IMR-90 (cell line): ENCODE measurements around the gene NOTO. TPM values are rescaled to one million over a fixed set of nuclear protein-coding genes. Genes with fewer than 3 reads are reported as not detected.

Experiments
- ATAC-seq: fragments of 200-7000 bp; cut with Tn5 transposase; 2 replicates; pipeline ENCODE4 v1.9.1; 2020; ENCODE audit warnings: low read depth, mild to moderate bottlenecking, moderate library complexity
- BruUV-seq: library from RNA; stranded (reverse); fragments of 400-500 nt; replicated peaks from 2 replicates; lab custom pipeline; 2021; lab: Mats Ljungman, UMichigan
- CTCF ChIA-PET: fragments of 300-600 bp; formaldehyde crosslinking; extraction: SDS; loops from one replicate; lab custom pipeline; 2021; ENCODE audit warnings: antibody characterized with exemption; lab: Yijun Ruan, JAX
- POLR2A ChIA-PET: fragments of 300-600 bp; sonication (Branson Sonifier 250); formaldehyde crosslinking; loops from one replicate; lab custom pipeline; 2022; ENCODE audit warnings: antibody characterized with exemption; ENCODE audit not compliant: unreplicated experiment; lab: Charles Lee
- DNase-seq: peaks from one replicate; pipeline ENCODE4 v3.0.0; 2013
- H2AFZ ChIP-seq: replicated peaks from 2 replicates; pipeline ENCODE3; 2013; ENCODE audit warnings: low read length, mild to moderate bottlenecking; ENCODE audit not compliant: poor library complexity
- H2AK5ac ChIP-seq: 2 replicates; pipeline ENCODE4 v1.6.1; 2013; ENCODE audit warnings: low read depth, low read length, inconsistent platforms
- H2AK9ac ChIP-seq: replicated peaks from 2 replicates; pipeline ENCODE3; 2013; ENCODE audit warnings: mild to moderate bottlenecking, low read depth, low read length, moderate library complexity; ENCODE audit not compliant: poor library complexity
- H2BK120ac ChIP-seq: 2 replicates; pipeline ENCODE4 v1.6.1; 2013; ENCODE audit warnings: low read depth, low read length, inconsistent platforms
- H2BK15ac ChIP-seq: 3 replicates; pipeline ENCODE4 v1.6.1; 2013; ENCODE audit warnings: low read depth, low read length, inconsistent platforms
- H2BK20ac ChIP-seq: 2 replicates; pipeline ENCODE4 v1.6.1; 2013; ENCODE audit warnings: low read depth, mild to moderate bottlenecking, inconsistent platforms, low read length, moderate library complexity
- H2BK5ac ChIP-seq: 2 replicates; pipeline ENCODE4 v1.6.1; 2013; ENCODE audit warnings: mild to moderate bottlenecking, low read depth, low read length, inconsistent platforms; ENCODE audit not compliant: poor library complexity, severe bottlenecking
- H3K14ac ChIP-seq: replicated peaks from 2 replicates; pipeline ENCODE4 v1.6.1; 2013; ENCODE audit warnings: low read depth, low read length, inconsistent platforms
- H3K18ac ChIP-seq: 2 replicates; pipeline ENCODE4 v1.6.1; 2013; ENCODE audit warnings: low read depth, low read length, control low read depth
- H3K23ac ChIP-seq: 2 replicates; pipeline ENCODE4 v1.6.1; 2013; ENCODE audit warnings: low read depth, low read length, inconsistent platforms
- H3K27ac ChIP-seq: 2 replicates; pipeline ENCODE4 v1.5.1; 2013; ENCODE audit warnings: mild to moderate bottlenecking, control low read depth, low read length; ENCODE audit not compliant: insufficient read depth
- H3K27me3 ChIP-seq: 2 replicates; pipeline ENCODE4 v1.6.1; 2013; ENCODE audit warnings: low read length; ENCODE audit not compliant: control insufficient read depth, insufficient read depth
- H3K36me3 ChIP-seq: 2 replicates; pipeline ENCODE4 v1.6.1; 2013; ENCODE audit warnings: low read length, mixed read lengths; ENCODE audit not compliant: control insufficient read depth, insufficient read depth
- H3K4ac ChIP-seq: 2 replicates; pipeline ENCODE4 v1.6.1; 2013; ENCODE audit warnings: low read depth, low read length, inconsistent platforms
- H3K4me1 ChIP-seq: 2 replicates; pipeline ENCODE4 v1.6.1; 2013; ENCODE audit warnings: low read length, mixed read lengths; ENCODE audit not compliant: control insufficient read depth, insufficient read depth
- H3K4me2 ChIP-seq: 2 replicates; pipeline ENCODE4 v1.6.1; 2013; ENCODE audit warnings: low read depth, mild to moderate bottlenecking, control low read depth, low read length, moderate library complexity
- H3K4me3 ChIP-seq: 2 replicates; pipeline ENCODE4 v1.5.1; 2013; ENCODE audit warnings: low read depth, mild to moderate bottlenecking, control low read depth, low read length, moderate library complexity; ENCODE audit not compliant: insufficient read depth
- H3K56ac ChIP-seq: 2 replicates; pipeline ENCODE4 v1.6.1; 2013; ENCODE audit warnings: low read length, inconsistent platforms; ENCODE audit not compliant: insufficient read depth; ENCODE audit errors: extremely low read depth
- H3K79me1 ChIP-seq, 2 experiments: 2 replicates each; pipeline ENCODE4 v1.6.1; 2013; ENCODE audit warnings: low read length in 2 of 2, inconsistent platforms in 1 of 2, low read depth in 1 of 2
- H3K9ac ChIP-seq: 2 replicates; pipeline ENCODE4 v1.6.1; 2013; ENCODE audit warnings: low read depth, low read length, control low read depth
- H3K9me1 ChIP-seq: 2 replicates; pipeline ENCODE4 v1.6.1; 2013; ENCODE audit warnings: low read length, inconsistent platforms; ENCODE audit not compliant: insufficient read depth
- H3K9me3 ChIP-seq: 2 replicates; pipeline ENCODE4 v1.6.1; 2013; ENCODE audit warnings: low read length; ENCODE audit not compliant: control insufficient read depth, insufficient read depth
- H4K20me1 ChIP-seq: 2 replicates; pipeline ENCODE4 v1.6.1; 2013; ENCODE audit warnings: low read length, inconsistent platforms; ENCODE audit not compliant: insufficient read depth
- H4K5ac ChIP-seq: 2 replicates; pipeline ENCODE4 v1.6.1; 2013; ENCODE audit warnings: mild to moderate bottlenecking, low read depth, low read length, control low read depth
- H4K8ac ChIP-seq, 2 experiments: 2 replicates each; pipeline ENCODE4 v1.6.1; 2013; ENCODE audit warnings: low read depth in 2 of 2, low read length in 2 of 2, control low read depth in 1 of 2, inconsistent platforms in 1 of 2
- H4K91ac ChIP-seq: 2 replicates; pipeline ENCODE4 v1.6.1; 2013; ENCODE audit warnings: low read depth, low read length, inconsistent platforms; ENCODE audit not compliant: insufficient read depth
- BHLHE40 ChIP-seq: fragments of 150-350 bp; IDR thresholded peaks from 2 replicates; pipeline ENCODE4 v1.6.1; 2016; ENCODE audit warnings: mild to moderate bottlenecking, low read depth, low read length
- CEBPB ChIP-seq: IDR thresholded peaks from 2 replicates; pipeline ENCODE4 v1.6.1; 2012; ENCODE audit warnings: low read depth, low read length, improper control_type of control experiment
- CHD1 ChIP-seq: IDR thresholded peaks from 2 replicates; pipeline ENCODE4 v1.6.1; 2012; ENCODE audit warnings: low read depth, low read length, improper control_type of control experiment
- CTCF ChIP-seq: conservative IDR thresholded peaks from 2 replicates; pipeline ENCODE4 v1.5.1; 2012; ENCODE audit warnings: mild to moderate bottlenecking, low read depth, low read length, improper control_type of control experiment
- FOS ChIP-seq: fragments of 150-350 bp; IDR thresholded peaks from 2 replicates; pipeline ENCODE4 v1.6.1; 2016; ENCODE audit warnings: low read depth, low read length
- MAFK ChIP-seq: IDR thresholded peaks from 2 replicates; pipeline ENCODE4 v1.6.1; 2012; ENCODE audit warnings: low read depth, low read length, improper control_type of control experiment
- MAZ ChIP-seq: IDR thresholded peaks from 2 replicates; pipeline ENCODE4 v1.6.1; 2012; ENCODE audit warnings: low read depth, mild to moderate bottlenecking, low read length, improper control_type of control experiment, moderate library complexity, borderline replicate concordance
- MXI1 ChIP-seq: IDR thresholded peaks from 2 replicates; pipeline ENCODE4 v1.6.1; 2012; ENCODE audit warnings: low read depth, mild to moderate bottlenecking, low read length, moderate library complexity, borderline replicate concordance
- NFE2L2 ChIP-seq: fragments of 150-350 bp; IDR thresholded peaks from 2 replicates; pipeline ENCODE4 v1.6.1; 2016; ENCODE audit warnings: low read depth, mild to moderate bottlenecking, low read length
- POLR2A ChIP-seq: IDR thresholded peaks from 2 replicates; pipeline ENCODE4 v1.6.1; 2012; ENCODE audit warnings: mild to moderate bottlenecking, low read depth, low read length
- RAD21 ChIP-seq: IDR thresholded peaks from 2 replicates; pipeline ENCODE4 v1.6.1; 2012; ENCODE audit warnings: low read length, improper control_type of control experiment
- RFX5 ChIP-seq: IDR thresholded peaks from 2 replicates; pipeline ENCODE4 v1.8.0; 2012; ENCODE audit warnings: low read depth, mild to moderate bottlenecking, low read length, moderate library complexity
- SMC3 ChIP-seq: fragments of 150-350 bp; IDR thresholded peaks from 2 replicates; pipeline ENCODE4 v1.6.1; 2016; ENCODE audit warnings: low read depth, mild to moderate bottlenecking, antibody characterized with exemption, low read length, moderate library complexity
- USF2 ChIP-seq: fragments of 150-350 bp; IDR thresholded peaks from 2 replicates; pipeline ENCODE4 v1.6.1; 2017; ENCODE audit warnings: mild to moderate bottlenecking, antibody characterized with exemption, low read length, low read depth
- WGBS, 2 experiments: methylation state at CpG; one replicate each; pipeline versions ENCODE4 v1.1.5 to v1.1.7; 2013; ENCODE audit warnings: missing lambda C conversion rate in 2 of 2; ENCODE audit not compliant: insufficient read length in 1 of 2; ENCODE audit errors: extremely low coverage in 2 of 2; 5-methylcytosine and 5-hydroxymethylcytosine counted together
- dilution Hi-C: fragments of 300-500 bp; cut with HindIII; formaldehyde crosslinking; loops from one replicate; pipeline ENCODE4 v1.14.3; 2018; ENCODE audit warnings: low sequenced_read_pairs; ENCODE audit not compliant: unreplicated experiment
- in situ Hi-C: fragments of 300-500 bp; cut with MboI; formaldehyde crosslinking; loops from 3 replicates; pipeline ENCODE4 v1.14.3; 2019; ENCODE audit warnings: low sequenced_read_pairs, inconsistent platforms, mixed read lengths
- intact Hi-C: fragments of 100-400 bp; cut with micrococcal nuclease; formaldehyde crosslinking; loops from 2 replicates; pipeline ENCODE4 v1.10.0; 2022
- polyA plus RNA-seq, 3 experiments: library from polyadenylated mRNA; depleted of rRNA; stranded (reverse); fragments of >200 nt; gene quantifications; 2 replicates each; pipeline ENCODE4 v1.2.3, GENCODE V29; 2012; ENCODE audit warnings: low replicate concordance in 1 of 3
- total RNA-seq: library from RNA; depleted of rRNA; stranded (reverse); fragments of >200 nt; gene quantifications from 2 replicates; pipeline ENCODE4 v1.2.3, GENCODE V29; 2012

Gene NOTO
- total and polyA plus RNA-seq, 2 of the 4 experiments (the other 2 are of a cell fraction), result not detected

GRCh38 chr2:73212448-73213176 is 10.2 kb downstream of the NOTO start:
- H2AFZ ChIP-seq, result peak overlapping the region; percentile 83
- H3K4me1 ChIP-seq, result peaks cover 6% of the 10 kb centered on the region; the same call in 1 of the 2 replicates
- peak overlapping the region; percentile 28; the same call in 1 of the 2 replicates for H2AK5ac ChIP-seq
- H3K18ac ChIP-seq, result no peak overlapping the region
- H2BK15ac ChIP-seq, result no peak overlapping the region
- no peak overlapping the region for H3K4me2 ChIP-seq
- dilution Hi-C loops, result no loop called here
- no peaks in the 10 kb centered on the region for H3K9me3 ChIP-seq
- no peak overlapping the region for H3K27ac ChIP-seq
- H3K9me1 ChIP-seq, result 0 out of 2 replicates have a peak, but pooled peaks cover 5% of the 10 kb centered on the region
- H2AK9ac ChIP-seq, result peak overlapping the region; percentile 63
- 66% methylated on average over 8 of the region's 20 CpGs; no CpG with 5 or more reads in 1 of the 2 experiments for WGBS, 2 experiments
- peaks cover 13 to 28% of the 10 kb centered on the region in 2 experiments; a peak in 3 of 4 replicates for H3K79me1 ChIP-seq
- H4K20me1 ChIP-seq, result no peaks in the 10 kb centered on the region
- H3K4me3 ChIP-seq, result no peak overlapping the region
- H4K8ac ChIP-seq, result peak overlapping the region in 1 of 2 experiments; percentile 56; a peak in 2 of 4 replicates
- ChIA-PET POLR2A (no interaction called here), CTCF (interaction anchor here (1.0 to 2.4 kb wide), 7 partner anchors 11 to 319 kb away, joined by 3 to 11 read pairs (median 5); no protein-coding TSS in a partner anchor)
- H2BK20ac ChIP-seq, result no peak overlapping the region
- in situ Hi-C loops, result no loop called here
- H3K36me3 ChIP-seq, result no peaks in the 10 kb centered on the region
- H3K56ac ChIP-seq, result no peak overlapping the region
- H2BK5ac ChIP-seq, result no peak overlapping the region
- peak; percentile 87 for DNase-seq
- no peak overlapping the region; the same call in 1 of the 2 replicates for H4K5ac ChIP-seq
- no peak overlapping the region for H4K91ac ChIP-seq
- peaks cover 10% of the 10 kb centered on the region for H3K27me3 ChIP-seq
- no peak overlapping the region for H3K23ac ChIP-seq
- intact Hi-C loops, result loop anchor here (1.0 to 2.0 kb wide), 2 partner anchors 128 to 320 kb away; no protein-coding TSS in a partner anchor
- H3K14ac ChIP-seq, result no peak overlapping the region
- peak; percentile 70 for ATAC-seq
- no TSS peak for BruUV-seq
- H3K4ac ChIP-seq, result no peak overlapping the region
- no peak overlapping the region for H2BK120ac ChIP-seq
- H3K9ac ChIP-seq, result no peak overlapping the region
- TF ChIP-seq BHLHE40, result no peak
- no peak for TF ChIP-seq FOS
- peak; percentile 83 for TF ChIP-seq CTCF
- no peak for TF ChIP-seq MXI1
- TF ChIP-seq CEBPB, result no peak
- no peak for TF ChIP-seq POLR2A
- no peak for TF ChIP-seq RFX5
- TF ChIP-seq USF2, result 0 out of 2 replicates have a peak, but pooled peaks have one; percentile 5
- TF ChIP-seq SMC3, result peak; percentile 64
- no peak for TF ChIP-seq CHD1
- TF ChIP-seq NFE2L2, result no peak
- TF ChIP-seq MAFK, result no peak
- TF ChIP-seq MAZ, result peak; percentile 88; the same call in 1 of the 2 replicates
- peak; percentile 61 for TF ChIP-seq RAD21
